Measurements from ENCODE around the gene TLCD4.

GRCh38 chr1:95096218-95096841 is 20.8 kb upstream of the TLCD4 start:
- no peak for TF ChIP-seq CTCF (conservative IDR thresholded peaks at IDR 0.05; ENCODE audit: low read length)
- no peak for TF ChIP-seq EZH2phosphoT487 (IDR thresholded peaks at IDR 0.05; ENCODE audit: borderline replicate concordance, low read depth, low read length)
